Mesenchymal stem cell (in vitro differentiated cells and primary cell): ENCODE results near the gene CHST15.

Source experiments
- DNase-seq: peaks from one replicate; pipeline ENCODE4 v3.0.0-alpha.2; 2013
- H2AFZ ChIP-seq: one replicate; pipeline ENCODE4 v1.6.1; 2013; ENCODE audit warnings: low read depth, mild to moderate bottlenecking, control low read depth, inconsistent platforms, low read length, moderate library complexity
- H2AK5ac ChIP-seq: 2 replicates; pipeline ENCODE4 v1.6.1; 2013; ENCODE audit warnings: low read length, moderate library complexity, mild to moderate bottlenecking, inconsistent platforms; ENCODE audit not compliant: severe bottlenecking
- H2BK120ac ChIP-seq: one replicate; pipeline ENCODE4 v1.6.1; 2013; ENCODE audit warnings: low read depth, mild to moderate bottlenecking, inconsistent platforms, low read length, moderate library complexity
- H2BK12ac ChIP-seq, 2 experiments: one replicate each; pipeline ENCODE4 v1.6.1; 2013; ENCODE audit warnings: inconsistent platforms in 2 of 2, low read length in 2 of 2, mild to moderate bottlenecking in 2 of 2, moderate library complexity in 2 of 2, control low read depth in 1 of 2
- H2BK15ac ChIP-seq: one replicate; pipeline ENCODE4 v1.6.1; 2013; ENCODE audit warnings: mild to moderate bottlenecking, low read depth, inconsistent platforms; ENCODE audit not compliant: poor library complexity, severe bottlenecking
- H2BK5ac ChIP-seq: 2 replicates; pipeline ENCODE4 v1.6.1; 2013; ENCODE audit warnings: low read depth, mild to moderate bottlenecking, low read length, control low read depth, inconsistent platforms; ENCODE audit not compliant: poor library complexity, severe bottlenecking
- H3K14ac ChIP-seq, 2 experiments: one replicate each; pipeline ENCODE4 v1.6.1; 2013; ENCODE audit warnings: inconsistent platforms in 2 of 2, low read length in 2 of 2, control low read depth in 1 of 2, mild to moderate bottlenecking in 1 of 2, moderate library complexity in 1 of 2
- H3K18ac ChIP-seq, 2 experiments: one replicate each; pipeline ENCODE4 v1.6.1; 2013; ENCODE audit warnings: inconsistent platforms in 2 of 2, low read length in 2 of 2, control low read depth in 1 of 2, low read depth in 1 of 2, mild to moderate bottlenecking in 1 of 2
- H3K23ac ChIP-seq, 2 experiments: one replicate each; pipeline ENCODE4 v1.6.1; 2013; ENCODE audit warnings: inconsistent platforms in 2 of 2, low read length in 2 of 2, mild to moderate bottlenecking in 2 of 2, moderate library complexity in 2 of 2, control low read depth in 1 of 2
- H3K27ac ChIP-seq: 2 replicates; pipeline ENCODE4 v1.5.1; 2013; ENCODE audit warnings: mild to moderate bottlenecking, moderate library complexity, low read length, control low read depth, inconsistent platforms; ENCODE audit not compliant: poor library complexity, severe bottlenecking
- H3K27me3 ChIP-seq, 2 experiments: 2 replicates each; pipeline versions ENCODE4 v1.6.1 to v1.7.0; 2013; ENCODE audit warnings: low read length in 2 of 2, mild to moderate bottlenecking in 2 of 2, moderate library complexity in 2 of 2, control low read depth in 1 of 2, inconsistent platforms in 1 of 2; ENCODE audit not compliant: control insufficient read depth in 1 of 2, insufficient read depth in 1 of 2
- H3K36me3 ChIP-seq, 2 experiments: 2 replicates each; pipeline versions ENCODE4 v1.6.1 to v1.7.0; 2013; ENCODE audit warnings: low read length in 2 of 2, control low read depth in 1 of 2, inconsistent platforms in 1 of 2, low read depth in 1 of 2, mild to moderate bottlenecking in 1 of 2; ENCODE audit not compliant: insufficient read depth in 2 of 2, control insufficient read depth in 1 of 2
- H3K4ac ChIP-seq, 2 experiments: one replicate each; pipeline ENCODE4 v1.6.1; 2013; ENCODE audit warnings: inconsistent platforms in 2 of 2, low read length in 2 of 2, mild to moderate bottlenecking in 2 of 2, moderate library complexity in 2 of 2, control low read depth in 1 of 2, low read depth in 1 of 2
- H3K4me1 ChIP-seq: 2 replicates; pipeline ENCODE4 v1.6.1; 2013; ENCODE audit warnings: low read depth, low read length, control low read depth; ENCODE audit not compliant: control insufficient read depth, insufficient read depth
- H3K4me2 ChIP-seq: 2 replicates; pipeline ENCODE4 v1.6.1; 2013; ENCODE audit warnings: low read length, mild to moderate bottlenecking, inconsistent platforms; ENCODE audit not compliant: poor library complexity, severe bottlenecking
- H3K4me3 ChIP-seq, 2 experiments: 2 replicates each; pipeline versions ENCODE4 v1.5.1 to v1.7.0; 2013; ENCODE audit warnings: low read length in 2 of 2, mild to moderate bottlenecking in 2 of 2, control low read depth in 1 of 2, low read depth in 1 of 2; ENCODE audit not compliant: insufficient read depth in 1 of 2
- H3K79me1 ChIP-seq: replicated peaks from 2 replicates; pipeline ENCODE4 v1.6.1; 2013; ENCODE audit warnings: mild to moderate bottlenecking, control low read depth, low read length, inconsistent platforms; ENCODE audit not compliant: poor library complexity, severe bottlenecking
- H3K9ac ChIP-seq: 2 replicates; pipeline ENCODE4 v1.7.0; 2013; ENCODE audit warnings: mild to moderate bottlenecking, low read length, moderate library complexity
- H3K9me3 ChIP-seq: 2 replicates; pipeline ENCODE4 v1.7.0; 2013; ENCODE audit warnings: mild to moderate bottlenecking, low read length; ENCODE audit not compliant: control insufficient read depth
- H4K8ac ChIP-seq: one replicate; pipeline ENCODE4 v1.6.1; 2013; ENCODE audit warnings: inconsistent platforms, mild to moderate bottlenecking, low read length, moderate library complexity
- H4K91ac ChIP-seq: one replicate; pipeline ENCODE4 v1.6.1; 2013; ENCODE audit warnings: mild to moderate bottlenecking, low read length, inconsistent platforms
- WGBS: methylation state at CpG from one replicate; pipeline ENCODE4 v1.1.7; 2013; ENCODE audit warnings: mixed read lengths; 5-methylcytosine and 5-hydroxymethylcytosine counted together

Gene CHST15

DNA sequence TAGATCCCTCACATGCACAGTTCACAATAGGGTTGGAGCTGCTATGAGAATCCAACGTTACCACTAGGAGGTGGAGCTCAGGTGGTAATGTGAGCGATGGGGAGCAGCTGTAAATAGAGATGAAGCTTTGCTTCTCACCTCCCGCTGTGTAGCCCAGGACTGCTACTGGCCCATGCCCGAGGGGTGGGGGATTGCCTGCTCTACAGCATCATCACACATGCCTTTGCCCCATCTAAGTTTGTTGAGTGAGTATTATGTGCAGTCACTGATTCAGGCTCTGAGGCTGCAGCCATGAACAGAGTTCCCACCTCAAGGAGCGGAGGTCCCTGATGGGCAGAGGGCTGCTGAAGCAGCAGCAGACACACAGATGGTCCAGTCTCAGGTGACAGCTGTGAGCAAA lies 94.1 kb downstream of the CHST15 start:
- Histone ChIP-seq H2BK120ac (no peak overlapping the region), H2BK15ac (no peak overlapping the region), H3K9me3 (no peaks in the 10 kb centered on the region)

DNA sequence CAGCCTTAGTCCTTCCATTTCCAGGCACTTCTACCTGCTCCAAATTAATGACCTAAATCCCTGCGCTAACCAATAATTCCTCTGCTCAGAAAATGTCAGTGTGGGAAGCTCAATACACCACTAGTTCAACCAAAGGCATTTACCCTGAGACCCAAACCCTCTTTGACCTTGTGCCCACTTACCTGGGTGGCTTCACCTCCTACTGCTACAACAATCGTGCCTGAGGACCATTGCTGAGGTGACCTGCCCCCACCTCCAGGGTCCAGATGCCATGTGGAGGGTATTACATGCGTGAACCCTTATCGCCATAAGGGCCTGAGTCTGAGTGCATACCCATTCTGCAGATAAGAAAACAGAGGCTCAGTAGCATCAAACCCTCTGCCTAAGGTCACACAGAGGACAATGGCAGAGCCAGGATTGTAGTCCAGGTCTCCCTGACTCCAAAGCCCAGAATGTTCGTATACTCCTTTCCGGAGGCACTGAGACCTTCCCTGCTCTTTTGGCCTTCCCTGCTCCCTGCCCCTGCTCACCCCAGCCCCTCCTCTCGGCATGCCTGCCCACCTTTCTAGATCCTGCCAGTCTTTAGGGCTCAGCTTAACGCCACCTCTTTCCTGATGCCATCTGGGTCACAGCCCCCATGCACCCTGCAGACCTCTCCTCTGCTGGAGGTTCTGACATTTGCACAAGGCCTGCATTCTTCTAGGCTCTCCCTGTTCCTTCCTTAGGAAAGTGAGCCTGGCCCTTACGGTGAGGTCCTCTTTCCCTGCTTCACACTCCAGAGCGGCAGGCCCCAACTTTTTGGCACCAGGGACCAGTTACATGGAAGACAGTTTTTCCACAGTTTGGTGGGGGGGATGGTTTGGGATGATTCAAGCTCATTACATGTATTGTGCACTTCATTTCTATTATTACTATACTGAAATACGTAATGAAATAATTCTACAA lies 94.9 kb downstream of the CHST15 start:
- Histone ChIP-seq H2AK5ac (peak overlapping the region; percentile 58), H3K27ac (no peak overlapping the region), H3K36me3 (peaks cover 0 to 13% of the 10 kb centered on the region in 2 experiments), H3K4me1 (peaks cover 29% of the 10 kb centered on the region), H3K14ac (no peak overlapping the region), H2BK12ac (peak overlapping the region; percentile 31 to 64), H2AFZ (no peak overlapping the region), H3K18ac (peak overlapping the region in 1 of 2 experiments; percentile 70), H3K4ac (peak overlapping the region in 1 of 2 experiments; percentile 54), H3K4me2 (no peak overlapping the region), H3K9me3 (no peaks in the 10 kb centered on the region), H2BK5ac (no peak overlapping the region), H3K79me1 (peaks cover 6% of the 10 kb centered on the region), H3K23ac (no peak overlapping the region), H4K91ac (no peak overlapping the region), H3K9ac (no peak overlapping the region), H2BK120ac (no peak overlapping the region), H3K4me3 (peak overlapping the region in 1 of 2 experiments; percentile 1), H3K27me3 (peaks cover 7 to 8% of the 10 kb centered on the region in 2 experiments), H4K8ac (peak overlapping the region; percentile 53), H2BK15ac (no peak overlapping the region)
- no peak for DNase-seq
- WGBS = 85% methylated on average over 9 of the region's 11 CpGs

More for the DNA sequence above, 94.1 kb downstream of the CHST15 start:
- no peak overlapping the region for H3K4me3 ChIP-seq
- 81% methylated on average over 4 of the region's 5 CpGs for WGBS
- peaks cover under 1% of the 10 kb centered on the region in 2 experiments for H3K27me3 ChIP-seq
- no peak overlapping the region for H3K14ac ChIP-seq
- peaks cover 0 to 21% of the 10 kb centered on the region in 2 experiments for H3K36me3 ChIP-seq
- no peak overlapping the region for H2AFZ ChIP-seq
- no peak overlapping the region for H3K9ac ChIP-seq
- peaks cover 9% of the 10 kb centered on the region for H3K79me1 ChIP-seq
- no peak overlapping the region for H3K4me2 ChIP-seq
- no peak overlapping the region for H2BK5ac ChIP-seq
- no peak overlapping the region for H2AK5ac ChIP-seq
- no peak overlapping the region for H3K23ac ChIP-seq
- no peak overlapping the region for H3K27ac ChIP-seq
- DNase-seq = no peak
- peak overlapping the region in 1 of 2 experiments; percentile 46 for H3K4ac ChIP-seq
- no peak overlapping the region for H4K8ac ChIP-seq
- peaks cover 28% of the 10 kb centered on the region for H3K4me1 ChIP-seq
- H4K91ac ChIP-seq = no peak overlapping the region
- H3K18ac ChIP-seq = no peak overlapping the region
- no peak overlapping the region for H2BK12ac ChIP-seq

DNA sequence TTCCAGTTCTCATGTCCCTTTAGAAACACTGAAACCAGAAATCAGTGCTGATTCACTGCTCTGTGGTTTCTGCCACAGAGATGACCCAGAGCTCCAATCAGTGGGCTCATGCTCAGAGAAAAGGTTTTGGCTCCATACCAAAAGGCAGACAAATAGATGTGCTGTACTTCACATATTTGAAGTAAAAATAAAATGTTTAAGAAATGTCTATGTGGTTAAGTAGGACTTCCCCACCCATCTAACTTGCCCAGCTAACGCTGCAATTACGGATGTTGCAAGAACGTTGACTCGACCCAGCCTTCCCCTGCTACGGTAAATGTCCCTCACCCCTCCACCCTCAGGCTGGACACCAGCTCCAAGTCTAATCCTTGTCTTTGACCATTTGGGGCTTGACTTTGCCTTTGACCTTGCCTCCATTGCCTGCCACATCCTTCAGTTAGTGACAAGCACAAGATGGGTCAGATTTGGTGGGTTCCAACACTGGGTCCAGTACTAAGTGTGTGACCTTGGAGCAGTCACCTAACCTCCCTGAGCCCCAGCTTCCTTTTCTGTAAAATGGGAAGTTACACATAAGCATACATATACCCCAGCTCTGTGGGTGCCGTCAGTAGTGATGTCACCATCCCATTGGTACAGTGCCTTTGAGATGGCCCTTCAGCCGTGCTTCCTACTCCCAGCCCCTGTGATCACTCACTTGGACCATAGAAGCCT lies 95.8 kb downstream of the CHST15 start:
- Histone ChIP-seq H2BK12ac (peak overlapping the region; percentile 0 to 29), H3K4me1 (peaks cover 29% of the 10 kb centered on the region), H3K79me1 (peaks cover 6% of the 10 kb centered on the region), H2BK5ac (no peak overlapping the region), H3K9ac (peak overlapping the region; percentile 68), H3K27ac (peak overlapping the region; percentile 80), H3K36me3 (peaks cover 0 to 10% of the 10 kb centered on the region in 2 experiments), H3K18ac (peak overlapping the region in 1 of 2 experiments; percentile 70), H2AFZ (no peak overlapping the region), H3K4me3 (peak overlapping the region in 1 of 2 experiments; percentile 1), H3K27me3 (peaks cover 9 to 10% of the 10 kb centered on the region in 2 experiments), H3K23ac (no peak overlapping the region), H4K8ac (peak overlapping the region; percentile 53), H3K14ac (no peak overlapping the region), H3K9me3 (no peaks in the 10 kb centered on the region), H2BK120ac (no peak overlapping the region), H3K4ac (peak overlapping the region in 1 of 2 experiments; percentile 54), H3K4me2 (no peak overlapping the region), H4K91ac (no peak overlapping the region), H2BK15ac (no peak overlapping the region), H2AK5ac (peak overlapping the region; percentile 58)
- WGBS = 42% methylated on average over 7 of the region's 7 CpGs
- peak; percentile 95 for DNase-seq

DNA sequence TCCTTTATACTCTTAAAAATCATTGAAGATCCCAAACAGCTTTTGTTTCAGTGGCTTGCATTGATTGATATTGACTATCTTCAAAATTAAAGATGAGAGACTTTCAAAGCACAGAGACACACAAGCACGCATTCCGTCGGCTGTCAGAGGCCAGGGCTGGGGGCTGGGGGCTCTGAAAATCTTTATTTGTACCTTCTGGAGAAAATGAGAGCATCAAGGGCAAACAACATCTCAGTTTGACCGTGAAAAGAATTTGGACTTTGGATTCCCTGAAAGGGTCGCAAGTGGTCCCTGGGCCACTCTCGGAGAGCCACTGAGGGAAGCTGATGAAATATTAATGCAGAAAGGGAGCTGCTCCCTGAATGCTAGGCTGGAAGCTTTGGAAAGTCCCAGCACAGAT lies 96.4 kb downstream of the CHST15 start:
- no peak overlapping the region for H4K8ac ChIP-seq
- no peak overlapping the region for H3K4me3 ChIP-seq
- H4K91ac ChIP-seq = no peak overlapping the region

More for the DNA sequence above, 96.4 kb downstream of the CHST15 start:
- Histone ChIP-seq H3K9ac (peak overlapping the region; percentile 68), H3K14ac (no peak overlapping the region), H3K9me3 (no peaks in the 10 kb centered on the region), H2BK120ac (peak overlapping the region; percentile 69), H3K23ac (no peak overlapping the region), H3K4me1 (peaks cover 29% of the 10 kb centered on the region), H3K79me1 (peaks cover 6% of the 10 kb centered on the region), H2BK12ac (no peak overlapping the region), H3K27me3 (peaks cover 9 to 14% of the 10 kb centered on the region in 2 experiments), H2AK5ac (peak overlapping the region; percentile 50), H3K18ac (no peak overlapping the region), H2AFZ (no peak overlapping the region), H3K36me3 (peaks cover 0 to 7% of the 10 kb centered on the region in 2 experiments), H3K4me2 (no peak overlapping the region), H3K4ac (no peak overlapping the region), H3K27ac (peak overlapping the region; percentile 80), H2BK15ac (no peak overlapping the region), H2BK5ac (no peak overlapping the region)
- DNase-seq = no peak
- 87% methylated on average over 6 of the region's 6 CpGs for WGBS
